ENCODE measurements around the gene IL7R.

IL7R gene

DNA sequence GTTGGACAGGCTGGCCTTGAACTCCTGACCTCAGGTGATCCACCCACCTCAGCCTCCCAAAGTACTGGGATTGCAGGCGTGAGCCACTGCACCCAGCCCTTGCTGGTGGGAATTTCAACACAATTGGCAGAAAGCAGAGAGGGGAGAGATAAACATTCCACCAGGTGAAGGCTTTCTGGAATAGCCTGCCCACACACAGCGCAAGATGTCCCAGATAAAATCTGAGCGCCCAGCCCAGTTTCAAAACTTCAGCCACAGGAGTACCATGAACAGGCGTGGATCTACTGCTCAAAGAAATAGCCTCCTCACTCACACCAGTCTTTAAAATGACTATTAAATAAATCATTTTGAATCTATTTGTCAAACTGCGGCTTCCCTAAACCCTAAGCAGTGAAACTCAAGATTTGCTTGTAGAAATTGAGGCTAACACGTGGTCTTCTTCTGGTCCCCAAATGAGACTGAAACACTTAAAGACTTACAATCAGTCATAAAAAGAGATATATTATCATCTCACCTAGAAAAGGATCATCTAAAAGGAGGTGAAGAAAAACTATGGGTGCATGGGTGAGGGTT lies 47.0 kb downstream of the IL7R start:
- in situ Hi-C loops (cut with MboI; ENCODE audit: low sequenced_read_pairs), result loop anchor here (25.0 kb wide), 1 partner anchor 241 kb away; no protein-coding TSS in a partner anchor

DNA sequence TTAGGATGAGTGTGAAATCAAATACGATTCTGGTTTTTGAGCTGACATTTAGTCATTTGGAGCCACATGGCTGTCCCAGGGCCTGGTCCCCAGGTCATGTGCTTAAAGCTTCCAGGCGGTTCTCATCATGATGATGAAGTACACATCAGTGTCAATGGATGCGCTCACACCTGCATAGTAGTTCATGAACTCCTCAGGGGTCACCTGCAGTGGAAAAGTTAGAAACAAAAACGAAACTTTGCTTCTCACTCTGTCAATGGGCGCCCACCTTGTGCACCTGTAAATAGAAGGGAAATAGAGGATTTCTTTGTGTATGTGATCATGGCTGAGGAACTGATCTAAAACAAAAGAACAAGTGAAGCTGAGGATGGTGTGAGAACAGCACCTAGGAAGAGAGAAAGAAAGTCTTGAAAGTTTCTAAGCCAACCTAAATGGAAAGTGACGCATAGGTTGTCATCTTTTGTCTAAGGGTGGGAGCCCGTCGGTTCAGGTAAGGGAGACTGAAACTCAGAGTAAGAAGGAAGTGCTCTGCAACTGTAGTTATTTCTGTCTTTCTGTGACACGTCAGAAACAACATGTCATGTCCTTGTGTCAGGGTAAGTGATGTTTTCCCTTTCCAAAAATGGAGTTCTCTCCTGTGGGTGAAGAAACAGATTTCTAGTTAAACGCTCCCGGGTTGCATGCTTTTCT lies 47.9 kb downstream of the IL7R start:
- in situ Hi-C loops (cut with MboI; ENCODE audit: low sequenced_read_pairs), result loop anchor here (25.0 kb wide), 1 partner anchor 242 kb away; no protein-coding TSS in a partner anchor

GRCh38 chr5:35908228-35908627 lies 51.5 kb downstream of the IL7R start:
- in situ Hi-C loops (cut with MboI; ENCODE audit: low sequenced_read_pairs), result loop anchor here (25.0 kb wide), 1 partner anchor 246 kb away; no protein-coding TSS in a partner anchor

DNA sequence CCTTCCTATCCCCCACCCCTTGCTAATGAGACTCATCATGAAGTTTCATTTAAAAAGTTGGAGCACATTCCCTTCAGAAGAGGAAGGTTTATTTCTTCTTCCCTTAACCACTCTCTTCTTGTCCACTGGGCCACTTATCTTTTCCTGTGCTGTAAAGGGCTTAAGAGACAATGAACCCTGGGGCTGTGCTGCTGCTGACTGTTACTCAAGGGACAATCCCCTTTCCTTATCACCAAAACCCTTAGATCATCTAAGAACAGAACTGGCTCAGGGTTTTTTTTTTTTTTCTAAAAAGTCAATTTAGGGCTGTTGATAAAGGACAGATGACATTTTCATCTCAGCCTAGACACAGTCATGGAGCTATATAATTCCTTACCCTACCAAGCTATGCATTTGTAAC lies 52.1 kb downstream of the IL7R start:
- in situ Hi-C loops (cut with MboI; ENCODE audit: low sequenced_read_pairs), result loop anchor here (25.0 kb wide), 1 partner anchor 247 kb away; no protein-coding TSS in a partner anchor

- in situ Hi-C loops (cut with MboI; ENCODE audit: low sequenced_read_pairs), result loop anchor here (25.0 kb wide), 1 partner anchor 257 kb away; no protein-coding TSS in a partner anchor
Measured at GRCh38 chr5:35919191-35919590, 62.5 kb downstream of the IL7R start.

DNA sequence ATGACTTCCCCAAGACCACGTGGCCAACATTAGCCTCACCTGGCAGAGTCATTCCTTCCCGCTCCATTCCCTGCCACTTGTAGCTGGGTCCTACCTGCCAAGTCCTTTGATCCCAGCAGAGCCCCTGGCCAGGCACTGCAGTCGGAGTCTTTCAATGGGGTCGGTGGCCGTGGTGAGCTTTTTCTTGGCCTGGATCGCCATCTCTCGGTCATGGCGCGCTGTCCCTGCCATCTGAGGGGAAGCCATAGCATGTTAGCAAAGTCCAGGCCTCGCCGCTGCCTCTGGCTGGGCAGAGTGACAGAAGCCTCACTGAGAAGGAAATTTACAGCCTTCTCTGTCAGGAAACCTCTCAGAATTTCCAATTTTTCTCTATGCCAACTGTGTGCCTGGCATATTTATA lies 64.2 kb downstream of the IL7R start:
- in situ Hi-C loops (cut with MboI; ENCODE audit: low sequenced_read_pairs), result loop anchor here (10.0 to 25.0 kb wide), 3 partner anchors 146 to 836 kb away; no protein-coding TSS in a partner anchor

DNA sequence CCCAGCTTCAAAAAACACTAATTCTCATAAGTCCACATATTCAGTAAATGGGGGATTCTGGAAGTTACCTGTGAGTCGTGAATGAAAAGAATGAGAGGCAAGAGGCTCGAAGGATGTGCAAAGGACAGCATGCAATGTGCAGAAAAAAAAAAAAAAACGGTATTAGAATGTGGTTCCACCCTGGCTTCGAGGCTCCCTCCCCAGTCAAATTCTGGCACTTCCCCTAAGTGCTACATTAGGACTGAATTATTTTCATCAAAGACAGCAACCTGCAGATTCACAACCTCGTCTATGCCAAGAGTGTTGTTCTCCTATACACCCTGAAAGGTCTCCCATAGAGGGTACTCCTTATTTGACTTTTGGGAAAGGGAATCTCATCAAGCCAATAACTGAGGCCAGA lies 65.2 kb downstream of the IL7R start:
- in situ Hi-C loops (cut with MboI; ENCODE audit: low sequenced_read_pairs), result loop anchor here (10.0 to 25.0 kb wide), 3 partner anchors 147 to 837 kb away; no protein-coding TSS in a partner anchor

- in situ Hi-C loops (cut with MboI; ENCODE audit: low sequenced_read_pairs), result loop anchor here (10.0 to 25.0 kb wide), 3 partner anchors 148 to 838 kb away; no protein-coding TSS in a partner anchor
Measured at GRCh38 chr5:35922468-35922867, 65.8 kb downstream of the IL7R start.

DNA sequence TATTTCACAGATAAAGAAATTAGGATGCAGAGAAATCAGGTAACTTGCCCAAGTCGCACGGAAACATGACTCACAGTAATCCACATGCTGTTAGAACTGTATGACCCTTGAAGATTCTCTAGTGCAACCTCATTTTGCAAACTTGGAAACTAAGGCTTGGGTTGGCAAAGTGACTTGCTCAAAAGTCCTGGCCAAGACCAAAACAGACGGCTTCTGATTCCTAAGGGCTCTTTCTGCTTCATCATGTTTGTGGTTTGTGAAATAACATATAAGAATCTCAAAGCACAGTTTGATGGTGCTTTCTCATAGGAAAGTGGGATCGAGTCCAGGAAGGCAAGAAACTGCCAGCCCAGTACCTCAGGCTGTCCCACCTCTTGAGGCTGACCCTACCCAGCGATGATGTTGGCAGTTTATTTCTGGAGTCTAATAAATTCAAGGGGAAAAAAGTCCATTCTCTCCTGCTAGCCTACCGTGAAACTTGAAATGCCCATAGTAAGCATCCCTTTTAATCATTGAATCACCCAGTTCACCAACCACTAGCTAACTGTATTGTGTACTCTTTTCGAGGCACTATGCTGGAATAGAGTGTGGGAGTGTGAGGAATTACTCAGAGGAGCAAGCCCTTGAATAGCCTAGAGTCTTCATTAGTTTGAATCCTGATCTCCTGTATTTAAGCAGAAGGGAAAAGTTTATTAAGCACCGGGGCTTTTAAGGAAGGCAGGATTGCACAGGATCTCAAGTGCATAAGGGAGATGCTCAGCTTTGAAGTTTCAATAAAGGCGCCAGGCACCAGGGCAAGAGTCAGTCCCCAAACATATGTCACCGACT lies 67.6 kb downstream of the IL7R start:
- in situ Hi-C loops (cut with MboI; ENCODE audit: low sequenced_read_pairs), result loop anchor here (10.0 to 25.0 kb wide), 3 partner anchors 150 to 840 kb away; no protein-coding TSS in a partner anchor

- in situ Hi-C loops (cut with MboI; ENCODE audit: low sequenced_read_pairs), result loop anchor here (10.0 to 25.0 kb wide), 3 partner anchors 150 to 840 kb away; no protein-coding TSS in a partner anchor
Measured at GRCh38 chr5:35924950-35925722, 68.4 kb downstream of the IL7R start.

- in situ Hi-C loops (cut with MboI; ENCODE audit: low sequenced_read_pairs), result loop anchor here (10.0 kb wide), 2 partner anchors 152 to 842 kb away; no protein-coding TSS in a partner anchor
Measured at GRCh38 chr5:35926389-35927051, 69.8 kb downstream of the IL7R start.

All from HL-60/S4 treated with phorbol 12-myristate 13-acetate at 8.2 ng/mL for 4 days and 3 days (cell line).